Gastrocnemius medialis (tissue), 4 donors: Measurements from ENCODE around the gene ARHGAP15.

ENCODE experiments used
- CTCF ChIP-seq, 5 experiments: fragments of 450-650 bp in 3 of 5; fragments of 200-600 bp in 2 of 5; sonication (generic) in 2 of 5; IDR thresholded peaks in 4 of 5; conservative IDR thresholded peaks in 1 of 5; 1 replicate in 4 of 5; 2 replicates in 1 of 5; pipeline ENCODE4 v1.5.1; 2016 to 2019; ENCODE audit warnings: antibody characterized with exemption in 5 of 5, mild to moderate bottlenecking in 3 of 5, moderate library complexity in 3 of 5
- POLR2A ChIP-seq, 2 donors: fragments of 450-650 bp; IDR thresholded peaks; one replicate each; pipeline ENCODE4 v1.6.1; 2017; ENCODE audit warnings: antibody characterized with exemption in 2 of 2, mild to moderate bottlenecking in 2 of 2, moderate library complexity in 2 of 2

- TF ChIP-seq CTCF (IDR thresholded peaks at IDR 0.05 in 4 of 5, conservative IDR thresholded peaks at IDR 0.05 in 1 of 5) = no peak
- TF ChIP-seq POLR2A (IDR thresholded peaks at IDR 0.05) = no peak
These were observed 122.5 kb downstream of the ARHGAP15 start for GRCh38 chr2:143251681-143252080.
